Keratinocyte (primary cell): ENCODE data around the gene CSK. TPM values are rescaled to one million over a fixed set of nuclear protein-coding genes. Genes with fewer than 3 reads are reported as not detected.

Experiments
- DNase-seq: peaks from one replicate; pipeline ENCODE4 v3.0.0-alpha.2; 2011; ENCODE audit warnings: low read depth, missing footprints, low spot score
- FAIRE-seq: peaks from 2 replicates; lab custom pipeline; 2011; peaks lifted over from hg19 to GRCh38; lab: Jason Lieb, UNC
- H2AFZ ChIP-seq: 2 replicates; pipeline ENCODE4 v1.6.0; 2012; ENCODE audit warnings: low read length, control low read depth, inconsistent platforms; ENCODE audit not compliant: control insufficient read depth
- H3K27ac ChIP-seq: 2 replicates; pipeline ENCODE4 v1.5.1; 2011; ENCODE audit warnings: low read length; ENCODE audit not compliant: control insufficient read depth, insufficient read depth
- H3K27me3 ChIP-seq: 3 replicates; pipeline ENCODE4 v1.6.0; 2011; ENCODE audit warnings: low read length; ENCODE audit not compliant: control insufficient read depth, insufficient read depth; ENCODE audit errors: extremely low read depth
- H3K36me3 ChIP-seq, 2 experiments: 2 replicates in 1 of 2; 3 replicates in 1 of 2; pipeline ENCODE4 v1.5.1; 2011; ENCODE audit warnings: low read length in 2 of 2, mild to moderate bottlenecking in 1 of 2; ENCODE audit not compliant: control insufficient read depth in 2 of 2, insufficient read depth in 2 of 2; ENCODE audit errors: extremely low read depth in 1 of 2
- H3K4me1 ChIP-seq: 3 replicates; pipeline ENCODE4 v1.5.1; 2011; ENCODE audit warnings: low read length; ENCODE audit not compliant: control insufficient read depth, insufficient read depth; ENCODE audit errors: extremely low read depth
- H3K4me2 ChIP-seq: 3 replicates; pipeline ENCODE4 v1.6.0; 2011; ENCODE audit warnings: low read depth, low read length; ENCODE audit not compliant: control insufficient read depth, insufficient read depth; ENCODE audit errors: extremely low read depth
- H3K4me3 ChIP-seq, 3 experiments: fragments of 200-600 bp in 1 of 3; sonication (generic) in 1 of 3; 2 replicates in 2 of 3; 3 replicates in 1 of 3; pipeline ENCODE4 v1.5.1; 2011 to 2016; ENCODE audit warnings: low read length in 3 of 3, mild to moderate bottlenecking in 3 of 3, control low read depth in 2 of 3, inconsistent platforms in 1 of 3, low read depth in 1 of 3, mixed read lengths in 1 of 3, mixed run types in 1 of 3, moderate library complexity in 1 of 3; ENCODE audit not compliant: control insufficient read depth in 2 of 3, insufficient read depth in 2 of 3; ENCODE audit errors: extremely low read depth in 1 of 3
- H3K79me2 ChIP-seq: 2 replicates; pipeline ENCODE4 v1.6.0; 2012; ENCODE audit warnings: low read length; ENCODE audit not compliant: control insufficient read depth, insufficient read depth
- H3K9ac ChIP-seq: 3 replicates; pipeline ENCODE4 v1.6.0; 2011; ENCODE audit warnings: low read length; ENCODE audit not compliant: control insufficient read depth, insufficient read depth; ENCODE audit errors: extremely low read depth
- H3K9me1 ChIP-seq: 3 replicates; pipeline ENCODE4 v1.6.0; 2011; ENCODE audit warnings: low read length; ENCODE audit not compliant: control insufficient read depth, insufficient read depth; ENCODE audit errors: extremely low read depth
- H3K9me3 ChIP-seq: 2 replicates; pipeline ENCODE4 v1.5.1; 2012; ENCODE audit warnings: low read depth, low read length; ENCODE audit not compliant: control insufficient read depth
- H4K20me1 ChIP-seq: 3 replicates; pipeline ENCODE4 v1.6.0; 2011; ENCODE audit warnings: low read length; ENCODE audit not compliant: control insufficient read depth, insufficient read depth; ENCODE audit errors: extremely low read depth
- CTCF ChIP-seq, 3 experiments: IDR thresholded peaks in 1 of 3; conservative IDR thresholded peaks in 1 of 3; optimal IDR thresholded peaks in 1 of 3; 2 replicates in 2 of 3; 3 replicates in 1 of 3; pipeline versions ENCODE3 to v1.5.1; 2011; ENCODE audit warnings: low read length in 3 of 3, mild to moderate bottlenecking in 3 of 3, moderate library complexity in 2 of 3, control low read depth in 1 of 3, inconsistent platforms in 1 of 3; ENCODE audit not compliant: insufficient read depth in 2 of 3; ENCODE audit errors: extremely low read depth in 1 of 3
- EZH2 ChIP-seq: IDR thresholded peaks from one replicate; pipeline ENCODE4 v1.6.1; 2012; ENCODE audit warnings: inconsistent platforms, mild to moderate bottlenecking, low read length, moderate library complexity
- dilution Hi-C: fragments of 300-500 bp; cut with MboI; formaldehyde crosslinking; loops from one replicate; pipeline ENCODE4 v1.7.0; 2020; ENCODE audit warnings: low sequenced_read_pairs; ENCODE audit not compliant: extremely low pct_ligation_motif_present
- polyA plus RNA-seq, 5 experiments: library from polyadenylated mRNA; depleted of rRNA in 3 of 5; stranded (reverse) in 3 of 5; stranded (forward) in 1 of 5; unstranded in 1 of 5; fragments of >200 nt; gene quantifications; 1 replicate in 1 of 5; 2 replicates in 3 of 5; 3 replicates in 1 of 5; pipeline versions ENCODE4 v1.2.1 to v1.2.3, GENCODE V29; 2011 to 2012; ENCODE audit warnings: missing spikeins in 2 of 5, low read depth in 1 of 5, low replicate concordance in 1 of 5

Gene CSK
- polyA plus RNA-seq, 1 donor (not counting 4 experiments of a cell fraction or from before 2014, with no cell fraction given) = 17.2 TPM

- Histone ChIP-seq H3K9me3 (no peaks in the 10 kb centered on the region), H3K9ac (no peak overlapping the region), H3K79me2 (no peaks in the 10 kb centered on the region), H3K4me1 (peaks cover 7% of the 10 kb centered on the region), H3K27ac (no peak overlapping the region), H4K20me1 (no peaks in the 10 kb centered on the region), H3K36me3 (no peaks in the 10 kb centered on the region), H3K9me1 (no peaks in the 10 kb centered on the region), H3K27me3 (peaks cover 8% of the 10 kb centered on the region), H3K4me3 (no peak overlapping the region), H3K4me2 (no peak overlapping the region), H2AFZ (no peak overlapping the region)
- TF ChIP-seq EZH2 = no peak
- TF ChIP-seq CTCF (optimal IDR thresholded peaks at IDR 0.05 in 1 of 3, IDR thresholded peaks at IDR 0.05 in 1 of 3, conservative IDR thresholded peaks at IDR 0.05 in 1 of 3; ENCODE audit: extremely low read depth in 1 of 3, insufficient read depth in 2 of 3, low read length in 3 of 3) = no peak
- DNase-seq (no peak), FAIRE-seq (no peak)
- dilution Hi-C loops = loop anchor here (10.0 kb wide), 1 partner anchor 130 kb away; no protein-coding TSS in a partner anchor
Observed at GRCh38 chr15:74775132-74775562, 6.7 kb upstream of the CSK start.

- Histone ChIP-seq H3K79me2 (no peaks in the 10 kb centered on the region), H3K27ac (no peak overlapping the region), H4K20me1 (no peaks in the 10 kb centered on the region), H2AFZ (no peak overlapping the region), H3K4me2 (no peak overlapping the region), H3K9me3 (no peaks in the 10 kb centered on the region), H3K4me1 (peaks cover 10% of the 10 kb centered on the region), H3K4me3 (no peak overlapping the region), H3K27me3 (peaks cover under 1% of the 10 kb centered on the region), H3K36me3 (no peaks in the 10 kb centered on the region), H3K9me1 (no peaks in the 10 kb centered on the region), H3K9ac (no peak overlapping the region)
- dilution Hi-C loops = loop anchor here (10.0 kb wide), 1 partner anchor 131 kb away; no protein-coding TSS in a partner anchor
- FAIRE-seq = no peak
- DNase-seq = no peak
- TF ChIP-seq EZH2 (no peak), CTCF (optimal IDR thresholded peaks at IDR 0.05 in 1 of 3, IDR thresholded peaks at IDR 0.05 in 1 of 3, conservative IDR thresholded peaks at IDR 0.05 in 1 of 3; ENCODE audit: extremely low read depth in 1 of 3, insufficient read depth in 2 of 3, low read length in 3 of 3) (no peak)
Observed at GRCh38 chr15:74775894-74776293, 6.0 kb upstream of the CSK start.
